HG03135 (cell line): ENCODE results near the gene SLC25A29.

Source experiments
- ATAC-seq: cut with Tn5 transposase; IDR thresholded peaks from one replicate; pipeline ENCODE4 v1.9.1; 2021; ENCODE audit warnings: mild to moderate bottlenecking, moderate library complexity; ENCODE audit not compliant: unreplicated experiment

The SLC25A29 gene

GRCh38 chr14:100246809-100247428 lies 59.3 kb downstream of the SLC25A29 start:
- no peak for ATAC-seq

- no peak for ATAC-seq
Measured at GRCh38 chr14:100243020-100243419, 63.2 kb downstream of the SLC25A29 start.

DNA sequence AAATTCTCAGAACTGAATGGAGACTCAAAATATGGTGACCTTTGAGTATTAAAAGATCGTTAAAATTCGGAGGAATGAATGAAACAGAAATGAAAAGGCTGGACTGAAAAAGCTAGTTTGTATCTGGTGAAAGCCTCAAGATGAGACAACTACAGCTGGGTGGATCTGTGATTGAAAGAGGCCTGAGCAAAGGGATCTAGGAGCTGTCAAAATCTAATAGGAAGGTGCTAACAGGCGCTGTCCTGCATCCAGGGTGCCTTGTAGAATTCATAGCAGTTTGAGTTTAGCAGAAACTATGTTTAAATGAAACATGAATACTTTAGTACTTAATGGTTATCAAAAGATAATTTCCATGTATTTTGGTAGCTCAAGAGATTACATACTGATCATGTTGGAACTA lies 65.0 kb downstream of the SLC25A29 start:
- ATAC-seq, result no peak
